Esophagus mucosa (tissue), 1 donor: ENCODE results near the gene GSTK1. TPM values are rescaled to one million over a fixed set of nuclear protein-coding genes. Genes with fewer than 3 reads are reported as not detected.

Experiments used
- ATAC-seq: fragments of 200-7000 bp; cut with Tn5 transposase; one replicate; pipeline ENCODE4 v1.9.1; 2020
- total RNA-seq: library from RNA; stranded (reverse); gene quantifications from one replicate; pipeline ENCODE4 v1.2.4, GENCODE V29; 2023
- donor health status: DM: yes; HTN: yes; CAD: no.

Gene GSTK1
- total RNA-seq, 1 donor from 2014 or later, result 109 TPM

- ATAC-seq, result no peak
Observed at GRCh38 chr7:143300959-143301935, 38.0 kb downstream of the GSTK1 start.

DNA sequence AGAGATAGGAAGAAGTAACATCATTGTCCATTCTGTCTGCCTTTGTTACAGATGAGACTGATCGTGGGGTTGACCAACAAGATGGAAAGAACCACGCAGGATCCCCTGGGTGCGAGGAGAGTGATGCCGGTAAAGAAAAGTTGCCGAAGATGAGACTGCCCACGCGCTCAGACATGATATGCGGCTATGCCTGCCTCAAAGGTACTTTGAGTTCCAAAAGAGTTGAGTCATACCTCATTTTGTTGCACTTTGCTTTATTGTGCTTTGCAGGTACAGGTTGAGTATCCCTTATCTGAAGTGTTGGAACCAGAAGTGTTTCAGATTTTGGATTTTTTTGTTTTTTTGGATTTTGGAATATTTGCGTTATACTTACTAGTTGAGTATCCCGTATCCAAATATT lies 40.5 kb downstream of the GSTK1 start:
- ATAC-seq, result peak; percentile 24

- no peak for ATAC-seq
Observed at GRCh38 chr7:143304938-143305337, 41.7 kb downstream of the GSTK1 start.

DNA sequence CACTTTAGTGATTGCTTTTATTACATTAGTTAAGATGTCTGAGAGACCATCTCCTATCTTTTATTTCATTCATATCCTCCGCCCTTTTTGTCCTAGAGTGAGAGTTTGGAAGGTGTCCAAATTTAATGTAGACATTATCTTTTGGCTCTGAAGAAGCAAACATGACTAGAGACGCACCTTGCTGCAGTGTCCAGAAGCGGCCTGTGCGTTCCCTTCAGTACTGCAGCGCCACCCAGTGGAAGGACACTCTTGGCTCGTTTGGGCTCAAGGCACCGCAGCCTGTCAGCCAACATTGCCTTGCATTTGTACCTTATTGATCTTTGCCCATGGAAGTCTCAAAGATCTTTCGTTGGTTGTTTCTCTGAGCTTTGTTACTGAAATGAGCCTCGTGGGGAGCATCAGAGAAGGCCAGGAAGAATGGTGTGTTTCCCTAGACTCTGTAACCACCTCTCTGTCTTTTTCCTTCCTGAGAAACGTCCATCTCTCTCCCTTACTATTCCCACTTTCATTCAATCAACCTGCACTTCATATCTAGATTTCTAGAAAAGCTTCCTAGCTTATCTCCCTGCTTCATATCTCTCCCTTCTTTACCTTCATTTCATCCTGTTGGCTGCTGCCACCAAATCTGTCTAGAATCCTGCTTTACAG lies 42.3 kb downstream of the GSTK1 start:
- ATAC-seq, result peak; percentile 77

DNA sequence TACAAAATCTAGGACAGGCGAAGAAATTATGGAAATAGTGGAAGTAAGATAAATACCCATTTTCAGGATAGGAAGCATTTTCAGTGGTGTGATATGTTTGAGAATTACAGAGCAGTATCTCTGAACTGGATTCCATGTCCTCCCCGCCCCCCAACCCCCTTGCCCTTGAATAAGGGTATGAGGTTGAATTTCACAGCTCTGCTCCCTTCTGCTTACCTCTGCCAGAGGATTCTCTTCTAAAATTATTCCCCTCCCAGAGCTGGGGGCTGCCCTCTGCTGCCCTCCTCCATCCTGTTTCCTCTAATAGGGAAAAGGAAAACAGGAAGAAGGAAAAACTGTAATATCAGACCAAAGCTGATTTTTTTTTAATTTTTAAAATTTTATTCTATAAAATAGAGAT lies 45.4 kb downstream of the GSTK1 start:
- ATAC-seq, result no peak

DNA sequence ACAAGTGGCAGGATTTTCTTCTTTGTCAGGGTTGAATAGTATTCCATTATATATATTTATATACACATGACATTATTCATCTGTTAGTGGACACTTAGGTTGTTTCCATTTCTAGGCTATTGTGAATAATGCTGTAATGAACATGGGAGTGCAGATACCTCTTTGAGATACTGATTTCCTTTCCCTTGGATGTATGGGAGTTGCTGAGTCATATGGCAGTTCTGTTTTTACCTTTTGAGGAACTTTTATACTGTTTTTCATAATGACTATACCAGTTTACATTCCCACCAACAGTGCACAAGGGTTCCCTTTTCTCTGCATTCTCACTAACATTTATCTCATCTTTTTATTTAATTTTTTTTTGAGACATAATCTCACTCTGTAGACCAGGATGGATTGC lies 50.9 kb downstream of the GSTK1 start:
- ATAC-seq, result no peak

GRCh38 chr7:143315776-143316175 lies 52.5 kb downstream of the GSTK1 start, which contains the start of gene CLCN1:
Gene CLCN1, plus strand, starts transcription at chr7:143316111. Its CDS starts 102 bp downstream, at chr7:143316213.
- no peak for ATAC-seq

DNA sequence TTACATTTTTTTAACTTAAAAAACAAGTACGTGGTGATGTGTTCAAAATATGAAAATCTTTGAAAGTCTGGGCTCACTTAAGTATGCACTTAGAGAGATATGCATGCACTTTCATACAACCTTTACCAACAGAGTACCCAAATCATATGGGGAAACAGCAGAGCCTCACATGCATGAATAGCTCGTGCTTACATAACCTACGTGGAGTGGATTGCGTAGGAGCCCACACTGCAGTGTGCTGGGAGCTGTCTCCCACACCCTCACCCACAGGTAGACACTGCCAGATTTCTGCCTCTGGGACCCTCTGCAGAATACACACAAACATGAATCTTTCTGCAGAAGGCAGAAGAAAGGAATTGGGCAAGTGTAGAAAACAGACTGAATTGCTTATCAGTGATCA lies 53.3 kb downstream of the GSTK1 start:
- ATAC-seq, result no peak

- peak; percentile 93 for ATAC-seq
Observed at GRCh38 chr7:143318661-143319060, 55.4 kb downstream of the GSTK1 start.

Other genes with a start within 250 kb of the GSTK1 start
- gene OR9A2, start 236.3 kb upstream of the GSTK1 start, total RNA-seq, result not detected
- not detected for gene OR6V1, start 211.1 kb upstream of the GSTK1 start, total RNA-seq
- gene PIP, start 131.4 kb upstream of the GSTK1 start, total RNA-seq, result 0.56 TPM
- not detected for gene TAS2R39, start 80.0 kb upstream of the GSTK1 start, total RNA-seq
- gene TAS2R40, start 41.4 kb upstream of the GSTK1 start, total RNA-seq, result not detected
- 0.44 TPM for gene TMEM139, start 21.5 kb downstream of the GSTK1 start, total RNA-seq
- gene CASP2, start 24.9 kb downstream of the GSTK1 start, total RNA-seq, result 28.3 TPM
- 0.68 TPM for gene CLCN1, start 52.7 kb downstream of the GSTK1 start, total RNA-seq
- gene FAM131B, start 99.3 kb downstream of the GSTK1 start, total RNA-seq, result 0.44 TPM
- gene ZYX, start 117.9 kb downstream of the GSTK1 start, total RNA-seq, result 82.3 TPM
- 79.0 TPM for gene EPHA1, start 145.4 kb downstream of the GSTK1 start, total RNA-seq
- 0.32 TPM for gene TAS2R60, start 180.0 kb downstream of the GSTK1 start, total RNA-seq
- gene TAS2R41, start 214.4 kb downstream of the GSTK1 start, total RNA-seq, result not detected